Neural cell (in vitro differentiated cells): ENCODE measurements around the gene RDH11. TPM values are rescaled to one million over a fixed set of nuclear protein-coding genes. Genes with fewer than 3 reads are reported as not detected.

Source experiments
- H2AFZ ChIP-seq: fragments of 200-600, 300-800 bp; sonication (generic), shearing (Covaris generic); 2 replicates; pipeline ENCODE4 v1.6.0; 2014; ENCODE audit warnings: low read depth, mild to moderate bottlenecking, antibody characterized with exemption, low read length, moderate library complexity
- H3F3A ChIP-seq: fragments of 200-600 bp; shearing (Covaris generic); 2 replicates; pipeline ENCODE4 v1.6.1; 2016; ENCODE audit warnings: mild to moderate bottlenecking, moderate library complexity, mixed read lengths, antibody characterized with exemption, low read length; ENCODE audit not compliant: insufficient read depth, poor library complexity, severe bottlenecking
- H3K27ac ChIP-seq: fragments of 200-600, 300-800 bp; sonication (generic), shearing (Covaris generic); 2 replicates; pipeline ENCODE4 v1.5.1; 2014; ENCODE audit warnings: mild to moderate bottlenecking, low read length, moderate library complexity
- H3K27me3 ChIP-seq: fragments of 300-800, 200-600 bp; sonication (generic), shearing (Covaris generic); 2 replicates; pipeline ENCODE4 v1.6.0; 2014; ENCODE audit warnings: mild to moderate bottlenecking, low read depth, low read length, moderate library complexity; ENCODE audit not compliant: insufficient read depth
- H3K36me3 ChIP-seq: fragments of 300-800, 200-600 bp; sonication (generic), shearing (Covaris generic); 2 replicates; pipeline ENCODE4 v1.5.1; 2014; ENCODE audit warnings: mild to moderate bottlenecking, antibody characterized with exemption, low read length, moderate library complexity; ENCODE audit not compliant: insufficient read depth
- H3K4me2 ChIP-seq: fragments of 300-800, 200-600 bp; sonication (generic), shearing (Covaris generic); 2 replicates; pipeline ENCODE4 v1.6.0; 2014; ENCODE audit warnings: mild to moderate bottlenecking, low read length
- H3K4me3 ChIP-seq: fragments of 300-800, 200-600 bp; sonication (generic), shearing (Covaris generic); 2 replicates; pipeline ENCODE4 v1.5.1; 2014; ENCODE audit warnings: mild to moderate bottlenecking, low read length, moderate library complexity
- H3K79me2 ChIP-seq: fragments of 200-600 bp; shearing (Covaris generic); replicated peaks from 2 replicates; pipeline ENCODE4 v1.6.0; 2014; ENCODE audit warnings: mild to moderate bottlenecking, low read length, moderate library complexity; ENCODE audit not compliant: insufficient read depth
- H3K9ac ChIP-seq: fragments of 300-800, 200-600 bp; sonication (generic), shearing (Covaris generic); 2 replicates; pipeline ENCODE4 v1.6.1; 2016; ENCODE audit warnings: mild to moderate bottlenecking, low read length, mixed read lengths
- H3K9me2 ChIP-seq: fragments of 200-600 bp; shearing (Covaris generic); 2 replicates; pipeline ENCODE4 v1.6.1; 2016; ENCODE audit warnings: mild to moderate bottlenecking, low read length, mixed read lengths; ENCODE audit not compliant: insufficient read depth
- H3K9me3 ChIP-seq: fragments of 200-600, 300-800 bp; sonication (generic), shearing (Covaris generic); 2 replicates; pipeline ENCODE4 v1.6.1; 2016; ENCODE audit warnings: mild to moderate bottlenecking, mixed run types, low read length, moderate library complexity, mixed read lengths
- H4K20me1 ChIP-seq: fragments of 200-600 bp; shearing (Covaris generic); 2 replicates; pipeline ENCODE4 v1.6.1; 2016; ENCODE audit warnings: mild to moderate bottlenecking, mixed run types; ENCODE audit not compliant: insufficient read depth
- CTCF ChIP-seq: fragments of 450-650 bp; IDR thresholded peaks from 2 replicates; pipeline ENCODE4 v1.5.1; 2014; ENCODE audit warnings: antibody characterized with exemption, mild to moderate bottlenecking, moderate library complexity; ENCODE audit not compliant: poor library complexity, severe bottlenecking
- EP300 ChIP-seq: fragments of 450-650 bp; conservative IDR thresholded peaks from 2 replicates; pipeline ENCODE4 v1.6.1; 2014; ENCODE audit warnings: antibody characterized with exemption, mild to moderate bottlenecking, moderate library complexity; ENCODE audit not compliant: poor library complexity, severe bottlenecking
- EZH2 ChIP-seq: fragments of 200-600, 300-800 bp; shearing (Covaris generic), sonication (generic); IDR thresholded peaks from 2 replicates; pipeline ENCODE4 v1.6.1; 2014; ENCODE audit warnings: antibody characterized with exemption, low read length, borderline replicate concordance, mild to moderate bottlenecking; ENCODE audit not compliant: insufficient read depth, poor library complexity, severe bottlenecking
- MXI1 ChIP-seq: fragments of 450-650 bp; conservative IDR thresholded peaks from 2 replicates; pipeline ENCODE4 v1.6.1; 2014; ENCODE audit warnings: antibody characterized with exemption, mild to moderate bottlenecking; ENCODE audit not compliant: poor library complexity, severe bottlenecking
- POLR2AphosphoS5 ChIP-seq: IDR thresholded peaks from 2 replicates; pipeline ENCODE4 v1.6.1; 2012
- RAD21 ChIP-seq: fragments of 450-650 bp; conservative IDR thresholded peaks from 2 replicates; pipeline ENCODE4 v1.6.1; 2014; ENCODE audit warnings: antibody characterized with exemption, mild to moderate bottlenecking, moderate library complexity
- REST ChIP-seq: IDR thresholded peaks from 2 replicates; pipeline ENCODE4 v1.6.1; 2012; ENCODE audit warnings: borderline replicate concordance
- SMC3 ChIP-seq: fragments of 450-650 bp; conservative IDR thresholded peaks from 2 replicates; pipeline ENCODE4 v1.6.1; 2014; ENCODE audit warnings: antibody characterized with exemption, mild to moderate bottlenecking, moderate library complexity; ENCODE audit not compliant: poor library complexity
- TAF1 ChIP-seq: IDR thresholded peaks from 2 replicates; pipeline ENCODE4 v1.6.1; 2012; ENCODE audit warnings: low read depth
- polyA plus RNA-seq: library from polyadenylated mRNA; depleted of rRNA; stranded (reverse); fragments of >200 nt; gene quantifications from 2 replicates; pipeline ENCODE4 v1.2.3, GENCODE V29; 2014

Gene RDH11
- polyA plus RNA-seq, 1 donor from 2014 or later: 190 TPM

- Histone ChIP-seq H3K9ac (peak overlapping the region; percentile 92), H3K9me3 (no peaks in the 10 kb centered on the region), H3K36me3 (peaks cover 6% of the 10 kb centered on the region), H2AFZ (peak overlapping the region; percentile 81), H3K4me3 (peak overlapping the region; percentile 83), H3K27ac (peak overlapping the region; percentile 90), H3K4me2 (peak overlapping the region; percentile 64), H3K27me3 (no peaks in the 10 kb centered on the region), H3K79me2 (peaks cover 29% of the 10 kb centered on the region), H3K9me2 (no peaks in the 10 kb centered on the region), H3F3A (no peaks in the 10 kb centered on the region), H4K20me1 (peaks cover 5% of the 10 kb centered on the region)
- TF ChIP-seq TAF1 (no peak), EZH2 (no peak), EP300 (no peak), RAD21 (no peak), CTCF (no peak), MXI1 (no peak), POLR2AphosphoS5 (no peak), REST (no peak), SMC3 (no peak)
These were observed 20.4 kb downstream of the RDH11 start for GRCh38 chr14:67675219-67675582.

GRCh38 chr14:67674480-67675218 is 20.9 kb downstream of the RDH11 start, which contains the start of gene VTI1B:
VTI1B (minus strand) TSS chr14:67674632; CDS start chr14:67674489, 143 bp downstream.
- peak; percentile 79 for TF ChIP-seq MXI1
- TF ChIP-seq TAF1: peak; percentile 7
- peak; percentile 55 for TF ChIP-seq CTCF
- peak; percentile 43 for TF ChIP-seq EP300
- peak; percentile 40 for TF ChIP-seq SMC3
- TF ChIP-seq POLR2AphosphoS5: peak; percentile 60
- no peak for TF ChIP-seq EZH2
- TF ChIP-seq RAD21: peak; percentile 23
- TF ChIP-seq REST: no peak
- Histone ChIP-seq H3K79me2 (peaks cover 29% of the 10 kb centered on the region), H3K27ac (peak within 1 kb of the TSS; percentile 90)

More at GRCh38 chr14:67674480-67675218, 20.9 kb downstream of the RDH11 start, which contains the start of gene VTI1B:
- peak within 1 kb of the TSS; percentile 81 for H2AFZ ChIP-seq
- H3K9me3 ChIP-seq: no peaks in the 10 kb centered on the region
- H3K4me3 ChIP-seq: peak within 1 kb of the TSS; percentile 83
- H3K4me2 ChIP-seq: peak within 1 kb of the TSS; percentile 64
- H4K20me1 ChIP-seq: peaks cover 5% of the 10 kb centered on the region
- H3K9me2 ChIP-seq: no peaks in the 10 kb centered on the region
- peaks cover 6% of the 10 kb centered on the region for H3K36me3 ChIP-seq
- no peaks in the 10 kb centered on the region for H3K27me3 ChIP-seq
- H3F3A ChIP-seq: no peaks in the 10 kb centered on the region
- peak within 1 kb of the TSS; percentile 92 for H3K9ac ChIP-seq
